DMS53 (cell line): Measurements from ENCODE around the gene RNF144A.

Source experiments
- DNase-seq: peaks from one replicate; lab custom pipeline; 2025; lab: John Stamatoyannopoulos, UW

Gene RNF144A

GRCh38 chr2:7007846-7008741, 90.9 kb downstream of the RNF144A start:
- no peak for DNase-seq

- DNase-seq: no peak
Measured at GRCh38 chr2:7009207-7009911, 92.1 kb downstream of the RNF144A start.

- no peak for DNase-seq
Measured at GRCh38 chr2:7010391-7011054, 93.3 kb downstream of the RNF144A start.

GRCh38 chr2:7011356-7012083, 94.3 kb downstream of the RNF144A start:
- DNase-seq: peak; percentile 79

- peak; percentile 79 for DNase-seq
Measured at GRCh38 chr2:7012141-7012764, 95.0 kb downstream of the RNF144A start.

- DNase-seq: no peak
Measured at GRCh38 chr2:7013471-7014160, 96.4 kb downstream of the RNF144A start.

- peak; percentile 25 for DNase-seq
Measured at GRCh38 chr2:7014174-7014640, 97.0 kb downstream of the RNF144A start.

GRCh38 chr2:7015007-7015950, 98.1 kb downstream of the RNF144A start:
- no peak for DNase-seq

GRCh38 chr2:7016148-7016547, 98.9 kb downstream of the RNF144A start:
- DNase-seq: no peak

- DNase-seq: no peak
Measured at GRCh38 chr2:7016601-7017211, 99.5 kb downstream of the RNF144A start.

- no peak for DNase-seq
Measured at GRCh38 chr2:7017671-7018281, 100.6 kb downstream of the RNF144A start.

GRCh38 chr2:7018282-7018701, 101.1 kb downstream of the RNF144A start:
- no peak for DNase-seq

GRCh38 chr2:7018767-7019166, 101.6 kb downstream of the RNF144A start:
- DNase-seq: no peak

GRCh38 chr2:7019191-7019590, 102.0 kb downstream of the RNF144A start:
- no peak for DNase-seq

- no peak for DNase-seq
Measured at GRCh38 chr2:7020059-7020458, 102.8 kb downstream of the RNF144A start.

GRCh38 chr2:7020468-7020867, 103.3 kb downstream of the RNF144A start:
- DNase-seq: peak; percentile 21

GRCh38 chr2:7020939-7021470, 103.8 kb downstream of the RNF144A start:
- DNase-seq: no peak
